B cell (primary cell): Measurements from ENCODE around the gene SSPN.

Source experiments
- EZH2 ChIP-seq: IDR thresholded peaks from 2 replicates; pipeline ENCODE4 v1.6.1; 2012; ENCODE audit warnings: borderline replicate concordance, low read depth, mild to moderate bottlenecking, moderate library complexity, low read length; ENCODE audit not compliant: insufficient read depth, poor library complexity, severe bottlenecking
- TF ChIP-seq, protein P1 (sequence below): fragments of 200-600 bp; IDR thresholded peaks from one replicate; pipeline ENCODE4 v1.8.0; 2022; ENCODE audit warnings: antibody characterized with exemption, mild to moderate bottlenecking

GRCh38 chr12:26226122-26226521, 30.7 kb downstream of the SSPN start:
- TF ChIP-seq, protein P1, sequence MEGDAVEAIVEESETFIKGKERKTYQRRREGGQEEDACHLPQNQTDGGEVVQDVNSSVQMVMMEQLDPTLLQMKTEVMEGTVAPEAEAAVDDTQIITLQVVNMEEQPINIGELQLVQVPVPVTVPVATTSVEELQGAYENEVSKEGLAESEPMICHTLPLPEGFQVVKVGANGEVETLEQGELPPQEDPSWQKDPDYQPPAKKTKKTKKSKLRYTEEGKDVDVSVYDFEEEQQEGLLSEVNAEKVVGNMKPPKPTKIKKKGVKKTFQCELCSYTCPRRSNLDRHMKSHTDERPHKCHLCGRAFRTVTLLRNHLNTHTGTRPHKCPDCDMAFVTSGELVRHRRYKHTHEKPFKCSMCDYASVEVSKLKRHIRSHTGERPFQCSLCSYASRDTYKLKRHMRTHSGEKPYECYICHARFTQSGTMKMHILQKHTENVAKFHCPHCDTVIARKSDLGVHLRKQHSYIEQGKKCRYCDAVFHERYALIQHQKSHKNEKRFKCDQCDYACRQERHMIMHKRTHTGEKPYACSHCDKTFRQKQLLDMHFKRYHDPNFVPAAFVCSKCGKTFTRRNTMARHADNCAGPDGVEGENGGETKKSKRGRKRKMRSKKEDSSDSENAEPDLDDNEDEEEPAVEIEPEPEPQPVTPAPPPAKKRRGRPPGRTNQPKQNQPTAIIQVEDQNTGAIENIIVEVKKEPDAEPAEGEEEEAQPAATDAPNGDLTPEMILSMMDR: no peak
- TF ChIP-seq EZH2: no peak
